ENCODE data around the gene CR2. TPM values are rescaled to one million over a fixed set of nuclear protein-coding genes. Genes with fewer than 3 reads are reported as not detected.
A peak's percentile ranks its signal among the peaks of the same experiment; 100 is the strongest.
"Not testable (repeated sequence)": the region's sequence is repeated elsewhere in the genome, so short reads cannot be mapped to it uniquely, and the experiment has no call there.

CR2 gene
- total RNA-seq, 1 donor from 2014 or later: not detected

GRCh38 chr1:207487636-207488035, 33.5 kb downstream of the CR2 start:
- Histone ChIP-seq H3K4me3 (no peak overlapping the region), H3K27ac (no peak overlapping the region), H3K27me3 (peaks cover 4% of the 10 kb centered on the region), H3K4me1 (no peaks in the 10 kb centered on the region), H3K36me3 (no peaks in the 10 kb centered on the region), H3K9me3 (no peaks in the 10 kb centered on the region)
- no peak for DNase-seq (ENCODE audit: low spot score in 2 of 2)
- no peak for TF ChIP-seq CTCF (IDR thresholded peaks at IDR 0.05)
- intact Hi-C loops (cut with DNase I): no loop called here

GRCh38 chr1:207493212-207493611, 39.1 kb downstream of the CR2 start:
- DNase-seq (ENCODE audit: low spot score in 2 of 2): no peak
- TF ChIP-seq CTCF (IDR thresholded peaks at IDR 0.05): no peak
- no peak overlapping the region for H3K27ac ChIP-seq
- intact Hi-C loops (cut with DNase I): no loop called here
- H3K4me3 ChIP-seq: no peak overlapping the region
- peaks cover 4% of the 10 kb centered on the region for H3K27me3 ChIP-seq
- no peaks in the 10 kb centered on the region for H3K4me1 ChIP-seq
- no peaks in the 10 kb centered on the region for H3K9me3 ChIP-seq
- H3K36me3 ChIP-seq: no peaks in the 10 kb centered on the region

- DNase-seq (ENCODE audit: low spot score in 2 of 2): no peak
- Histone ChIP-seq H3K27ac (no peak overlapping the region), H3K27me3 (no peaks in the 10 kb centered on the region), H3K36me3 (no peaks in the 10 kb centered on the region), H3K9me3 (no peaks in the 10 kb centered on the region), H3K4me3 (no peak overlapping the region), H3K4me1 (no peaks in the 10 kb centered on the region)
- TF ChIP-seq CTCF (IDR thresholded peaks at IDR 0.05): no peak
- intact Hi-C loops (cut with DNase I): no loop called here
These were observed 40.0 kb downstream of the CR2 start for GRCh38 chr1:207494171-207494570.

GRCh38 chr1:207495281-207495680, 41.2 kb downstream of the CR2 start:
- H3K4me3 ChIP-seq; DNase-seq (ENCODE audit: low spot score in 2 of 2); H3K36me3 ChIP-seq; H3K27me3 ChIP-seq; H3K4me1 ChIP-seq; H3K27ac ChIP-seq; intact Hi-C loops (cut with DNase I); H3K9me3 ChIP-seq: not testable (repeated sequence)

GRCh38 chr1:207495801-207496792, 42.0 kb downstream of the CR2 start, which contains the start of gene CR1:
Gene CR1, plus strand, starts transcription at chr1:207496157. Its CDS starts 111 bp downstream, at chr1:207496268.
- intact Hi-C loops (cut with DNase I): no loop called here
- no peak for TF ChIP-seq CTCF (IDR thresholded peaks at IDR 0.05)
- no peaks in the 10 kb centered on the region for H3K9me3 ChIP-seq
- no peaks in the 10 kb centered on the region for H3K4me1 ChIP-seq
- H3K27me3 ChIP-seq: no peaks in the 10 kb centered on the region
- H3K27ac ChIP-seq: no peak within 1 kb of the TSS
- H3K36me3 ChIP-seq: no peaks in the 10 kb centered on the region
- H3K4me3 ChIP-seq: peak within 1 kb of the TSS; percentile 39 to 58
- DNase-seq (ENCODE audit: low spot score in 2 of 2): no peak

- no peak overlapping the region for H3K27ac ChIP-seq
- no peaks in the 10 kb centered on the region for H3K27me3 ChIP-seq
- no peaks in the 10 kb centered on the region for H3K4me1 ChIP-seq
- TF ChIP-seq CTCF (IDR thresholded peaks at IDR 0.05): no peak
- no peak overlapping the region for H3K4me3 ChIP-seq
- no peak for DNase-seq (ENCODE audit: low spot score in 2 of 2)
- no peaks in the 10 kb centered on the region for H3K9me3 ChIP-seq
- H3K36me3 ChIP-seq: no peaks in the 10 kb centered on the region
- intact Hi-C loops (cut with DNase I): no loop called here
These were observed 43.8 kb downstream of the CR2 start for GRCh38 chr1:207497941-207498340.

All from ascending aorta (tissue), 2 donors.